ENCODE data around the gene GNG7.

DNA sequence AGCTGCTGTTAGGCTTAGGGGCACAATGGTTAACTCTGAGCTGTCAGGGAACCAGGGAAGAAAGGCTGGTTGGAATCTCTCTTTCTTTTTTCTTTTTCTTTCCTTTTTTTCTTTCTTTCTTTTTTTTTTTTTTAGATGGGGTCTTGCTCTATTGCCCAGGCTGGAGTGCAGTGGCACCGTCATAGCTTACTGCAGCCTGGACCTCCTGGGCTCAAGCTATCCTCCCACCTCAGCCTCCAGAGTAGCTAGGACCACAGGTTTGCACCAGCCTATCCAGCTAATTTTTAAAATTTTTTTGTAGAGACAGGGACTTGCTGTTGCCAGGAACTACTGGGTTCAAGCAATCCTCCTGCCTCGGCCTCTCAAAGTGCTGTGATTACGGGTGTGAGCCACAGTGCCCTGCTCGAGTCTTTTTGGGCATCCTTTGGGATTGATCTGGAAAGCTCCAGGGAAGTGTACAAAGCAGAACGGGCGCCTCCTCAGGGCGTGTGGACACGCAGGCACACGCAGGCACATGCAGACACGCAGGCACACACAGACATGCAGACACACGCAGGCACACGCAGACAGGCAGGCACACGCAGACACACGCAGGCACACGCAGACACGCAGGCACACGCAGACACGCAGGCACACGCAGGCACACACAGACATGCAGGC is 127.4 kb downstream of the GNG7 start:
- no peak for TF ChIP-seq EZH2phosphoT487 (IDR thresholded peaks at IDR 0.05; ENCODE audit: low read length)
- TF ChIP-seq, protein P1, sequence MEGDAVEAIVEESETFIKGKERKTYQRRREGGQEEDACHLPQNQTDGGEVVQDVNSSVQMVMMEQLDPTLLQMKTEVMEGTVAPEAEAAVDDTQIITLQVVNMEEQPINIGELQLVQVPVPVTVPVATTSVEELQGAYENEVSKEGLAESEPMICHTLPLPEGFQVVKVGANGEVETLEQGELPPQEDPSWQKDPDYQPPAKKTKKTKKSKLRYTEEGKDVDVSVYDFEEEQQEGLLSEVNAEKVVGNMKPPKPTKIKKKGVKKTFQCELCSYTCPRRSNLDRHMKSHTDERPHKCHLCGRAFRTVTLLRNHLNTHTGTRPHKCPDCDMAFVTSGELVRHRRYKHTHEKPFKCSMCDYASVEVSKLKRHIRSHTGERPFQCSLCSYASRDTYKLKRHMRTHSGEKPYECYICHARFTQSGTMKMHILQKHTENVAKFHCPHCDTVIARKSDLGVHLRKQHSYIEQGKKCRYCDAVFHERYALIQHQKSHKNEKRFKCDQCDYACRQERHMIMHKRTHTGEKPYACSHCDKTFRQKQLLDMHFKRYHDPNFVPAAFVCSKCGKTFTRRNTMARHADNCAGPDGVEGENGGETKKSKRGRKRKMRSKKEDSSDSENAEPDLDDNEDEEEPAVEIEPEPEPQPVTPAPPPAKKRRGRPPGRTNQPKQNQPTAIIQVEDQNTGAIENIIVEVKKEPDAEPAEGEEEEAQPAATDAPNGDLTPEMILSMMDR (IDR thresholded peaks at IDR 0.05; ENCODE audit: low read length) = no peak
- no peak for TF ChIP-seq EZH2 (optimal IDR thresholded peaks at IDR 0.05; ENCODE audit: low read depth, low read length)

All from MM.1S (cell line).